Colonic mucosa (tissue), 4 donors: ENCODE results near the gene SEMA6A. TPM values are rescaled to one million over a fixed set of nuclear protein-coding genes. Genes with fewer than 3 reads are reported as not detected.

Source experiments
- DNase-seq: peaks from one replicate; pipeline ENCODE4 v3.0.0-alpha.2; 2020
- H3K27ac ChIP-seq: fragments of 200-600 bp; one replicate; pipeline ENCODE4 v1.8.0; 2021
- H3K27me3 ChIP-seq: fragments of 200-600 bp; one replicate; pipeline ENCODE4 v1.8.0; 2021
- H3K36me3 ChIP-seq: fragments of 200-600 bp; one replicate; pipeline ENCODE4 v1.8.0; 2021
- H3K4me1 ChIP-seq: fragments of 200-600 bp; one replicate; pipeline ENCODE4 v1.8.0; 2021; ENCODE audit warnings: mild to moderate bottlenecking
- H3K4me3 ChIP-seq: fragments of 200-600 bp; one replicate; pipeline ENCODE4 v1.8.0; 2021
- H3K9ac ChIP-seq, 2 donors: one replicate each; pipeline ENCODE4 v1.7.0; 2013; ENCODE audit warnings: control low read depth in 2 of 2, low read depth in 2 of 2, low read length in 2 of 2
- H3K9me3 ChIP-seq: fragments of 200-600 bp; one replicate; pipeline ENCODE4 v1.8.0; 2021
- intact Hi-C: fragments of 100-400 bp; cut with DNase I; formaldehyde crosslinking; loops from one replicate; pipeline ENCODE4 v1.14.1; 2022
- total RNA-seq, 2 donors: library from RNA; stranded (reverse); fragmentation: NEBNext Ultra II Directional in 1 of 2; extraction: Animal tissue kit (Norgen Biotek cat#: 25700) in 1 of 2; gene quantifications; one replicate each; pipeline ENCODE4 v1.2.1, GENCODE V29; 2021
- TF ChIP-seq, protein P1 (sequence below): fragments of 200-600 bp; IDR thresholded peaks from one replicate; pipeline ENCODE4 v1.8.0; 2022; ENCODE audit warnings: antibody characterized with exemption, mild to moderate bottlenecking
- donor health status: healthy.
- donor health status: DM: no; HTN: no; CAD: no.
- donor health status: DM: no; HTN: no; CAD: no.

The SEMA6A gene
- total RNA-seq, 2 donors from 2014 or later: 66.7 to 89.9 TPM

DNA sequence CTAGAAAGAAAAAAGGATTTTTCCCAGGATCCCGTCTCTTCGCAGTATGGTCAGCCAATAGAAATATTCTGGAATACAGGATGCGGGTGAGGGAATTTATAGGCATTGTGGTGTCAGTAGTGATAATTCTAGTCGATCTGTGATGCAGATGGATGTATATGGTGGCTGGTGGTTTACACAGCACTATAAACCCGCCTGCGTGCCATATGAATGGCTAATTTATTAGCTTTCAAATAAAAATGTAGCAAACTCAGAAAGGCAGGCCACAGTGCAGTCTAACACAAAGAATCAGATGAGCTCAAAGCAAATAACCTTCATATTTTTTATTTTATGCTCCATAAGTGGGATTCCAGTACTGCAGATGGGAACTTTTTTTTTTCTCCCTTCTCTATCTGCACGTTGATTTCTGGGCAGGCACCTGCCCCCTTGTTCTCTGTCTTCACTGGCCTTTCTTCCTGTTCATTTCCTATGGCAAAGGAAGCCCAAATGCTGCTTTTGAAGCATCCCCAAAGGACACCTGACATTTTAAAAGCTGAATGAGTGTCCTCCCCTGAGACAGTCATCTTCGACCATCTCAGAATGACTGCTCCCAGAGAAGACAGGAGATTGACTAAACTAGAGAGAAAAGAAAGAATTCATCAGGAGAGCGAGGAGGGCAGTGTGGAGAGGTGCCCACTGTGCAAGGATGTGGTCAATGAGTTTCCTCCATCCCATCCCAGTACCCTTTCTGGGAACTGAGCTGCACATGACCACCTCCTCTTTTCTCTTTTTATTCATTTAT, 52.1 kb downstream of the SEMA6A start:
- Histone ChIP-seq H3K4me3 (no peak overlapping the region), H3K27me3 (no peaks in the 10 kb centered on the region), H3K27ac (no peak overlapping the region), H3K9me3 (no peaks in the 10 kb centered on the region), H3K4me1 (peaks cover 9% of the 10 kb centered on the region), H3K9ac (no peak overlapping the region), H3K36me3 (no peaks in the 10 kb centered on the region)
- TF ChIP-seq, protein P1, sequence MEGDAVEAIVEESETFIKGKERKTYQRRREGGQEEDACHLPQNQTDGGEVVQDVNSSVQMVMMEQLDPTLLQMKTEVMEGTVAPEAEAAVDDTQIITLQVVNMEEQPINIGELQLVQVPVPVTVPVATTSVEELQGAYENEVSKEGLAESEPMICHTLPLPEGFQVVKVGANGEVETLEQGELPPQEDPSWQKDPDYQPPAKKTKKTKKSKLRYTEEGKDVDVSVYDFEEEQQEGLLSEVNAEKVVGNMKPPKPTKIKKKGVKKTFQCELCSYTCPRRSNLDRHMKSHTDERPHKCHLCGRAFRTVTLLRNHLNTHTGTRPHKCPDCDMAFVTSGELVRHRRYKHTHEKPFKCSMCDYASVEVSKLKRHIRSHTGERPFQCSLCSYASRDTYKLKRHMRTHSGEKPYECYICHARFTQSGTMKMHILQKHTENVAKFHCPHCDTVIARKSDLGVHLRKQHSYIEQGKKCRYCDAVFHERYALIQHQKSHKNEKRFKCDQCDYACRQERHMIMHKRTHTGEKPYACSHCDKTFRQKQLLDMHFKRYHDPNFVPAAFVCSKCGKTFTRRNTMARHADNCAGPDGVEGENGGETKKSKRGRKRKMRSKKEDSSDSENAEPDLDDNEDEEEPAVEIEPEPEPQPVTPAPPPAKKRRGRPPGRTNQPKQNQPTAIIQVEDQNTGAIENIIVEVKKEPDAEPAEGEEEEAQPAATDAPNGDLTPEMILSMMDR: no peak
- DNase-seq: no peak
- intact Hi-C loops: no loop called here

DNA sequence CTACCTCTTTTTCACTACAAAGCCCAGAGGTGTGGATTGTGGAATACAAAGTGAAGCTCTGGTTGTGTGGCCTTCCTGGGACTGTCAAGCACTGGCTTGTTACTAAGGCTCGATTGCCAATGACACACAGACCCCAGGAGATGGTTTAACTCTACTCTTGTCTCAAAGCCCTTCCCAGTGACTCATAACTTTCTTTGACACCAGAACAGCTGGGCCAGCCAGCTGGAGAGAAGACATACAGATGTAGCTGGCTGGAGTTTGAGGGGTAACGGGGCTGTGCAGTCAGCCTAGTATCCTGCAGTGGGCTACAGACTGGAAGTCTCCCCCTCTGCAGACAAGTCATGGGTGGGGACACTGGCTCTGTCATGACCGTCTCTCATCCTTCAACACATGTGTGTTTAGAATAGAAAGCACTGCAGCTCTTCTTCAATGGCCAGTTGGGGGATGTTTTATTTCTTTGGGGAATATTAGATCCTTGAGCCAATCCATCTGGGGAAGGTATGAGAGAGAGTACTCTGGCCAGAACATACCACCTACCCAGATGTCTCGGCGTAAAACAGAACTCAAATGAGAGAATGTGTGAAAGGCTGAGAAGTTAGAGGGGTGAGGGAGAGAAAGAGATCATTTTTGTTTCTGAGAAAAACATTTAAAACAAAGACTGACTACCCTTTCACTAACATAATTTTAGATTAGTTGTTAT, 53.3 kb downstream of the SEMA6A start:
- DNase-seq: no peak
- Histone ChIP-seq H3K27ac (no peak overlapping the region), H3K9ac (no peak overlapping the region), H3K9me3 (no peaks in the 10 kb centered on the region), H3K36me3 (no peaks in the 10 kb centered on the region), H3K4me1 (peaks cover 9% of the 10 kb centered on the region), H3K27me3 (no peaks in the 10 kb centered on the region), H3K4me3 (no peak overlapping the region)
- TF ChIP-seq, protein P1: no peak
- intact Hi-C loops: no loop called here

GRCh38 chr5:116520771-116521170, 53.9 kb downstream of the SEMA6A start:
- H3K9ac ChIP-seq: no peak overlapping the region
- H3K4me3 ChIP-seq: no peak overlapping the region
- DNase-seq: no peak
- no peaks in the 10 kb centered on the region for H3K36me3 ChIP-seq
- intact Hi-C loops: no loop called here
- no peaks in the 10 kb centered on the region for H3K9me3 ChIP-seq
- H3K27ac ChIP-seq: no peak overlapping the region
- TF ChIP-seq, protein P1: no peak
- H3K4me1 ChIP-seq: peaks cover 9% of the 10 kb centered on the region
- no peaks in the 10 kb centered on the region for H3K27me3 ChIP-seq

GRCh38 chr5:116518423-116518822, 56.2 kb downstream of the SEMA6A start:
- no peak overlapping the region for H3K9ac ChIP-seq
- no peaks in the 10 kb centered on the region for H3K27me3 ChIP-seq
- no peak overlapping the region for H3K4me3 ChIP-seq
- H3K36me3 ChIP-seq: no peaks in the 10 kb centered on the region
- H3K27ac ChIP-seq: no peak overlapping the region
- no peaks in the 10 kb centered on the region for H3K9me3 ChIP-seq
- intact Hi-C loops: no loop called here
- peaks cover 4% of the 10 kb centered on the region for H3K4me1 ChIP-seq
- TF ChIP-seq, protein P1: no peak
- DNase-seq: peak; percentile 48

DNA sequence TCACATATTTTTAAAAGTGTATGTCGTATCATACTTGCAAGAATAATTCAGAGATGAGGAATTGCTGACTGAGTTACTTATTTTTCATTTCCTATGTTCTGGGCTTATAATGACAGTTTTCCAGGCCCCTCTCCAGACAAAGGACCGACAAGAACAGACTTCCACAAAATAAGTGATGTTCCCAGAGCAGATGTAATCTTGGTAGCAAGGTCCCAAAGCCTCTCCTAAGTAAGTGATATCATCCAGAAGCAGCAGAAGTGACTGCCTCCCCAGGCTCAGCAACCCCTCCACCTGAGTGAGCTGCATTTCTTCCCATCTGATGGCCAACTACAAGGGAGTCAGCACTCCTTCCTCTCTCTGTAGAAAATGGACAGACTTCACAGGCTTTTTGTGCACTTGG, 57.1 kb downstream of the SEMA6A start:
- Histone ChIP-seq H3K27ac (no peak overlapping the region), H3K9me3 (no peaks in the 10 kb centered on the region), H3K4me1 (peaks cover 4% of the 10 kb centered on the region), H3K9ac (no peak overlapping the region), H3K27me3 (no peaks in the 10 kb centered on the region), H3K4me3 (no peak overlapping the region), H3K36me3 (no peaks in the 10 kb centered on the region)
- no peak for DNase-seq
- intact Hi-C loops: no loop called here
- TF ChIP-seq, protein P1: no peak
